Lung (tissue), 12 donors: ENCODE results near the gene SCNN1G. TPM values are rescaled to one million over a fixed set of nuclear protein-coding genes. Genes with fewer than 3 reads are reported as not detected.
A peak's percentile ranks its signal among the peaks of the same experiment; 100 is the strongest.

Experiments
- ATAC-seq: fragments of 200-7000 bp; cut with Tn5 transposase; one replicate; pipeline ENCODE4 v1.9.1; 2020; ENCODE audit warnings: moderate number of reproducible peaks; ENCODE audit not compliant: insufficient read depth, low FRiP score
- DNase-seq, 3 donors: peaks; one replicate each; pipeline ENCODE4 v3.0.0-alpha.2; 2013 to 2017
- H3K27ac ChIP-seq, 2 donors: one replicate each; pipeline ENCODE4 v1.5.1; 2013; ENCODE audit warnings: mild to moderate bottlenecking in 2 of 2, moderate library complexity in 2 of 2, control low read depth in 1 of 2, inconsistent platforms in 1 of 2, low read depth in 1 of 2, low read length in 1 of 2
- H3K27me3 ChIP-seq, 3 donors: one replicate each; pipeline ENCODE4 v1.5.1; 2013; ENCODE audit warnings: low read length in 2 of 3; ENCODE audit not compliant: control insufficient read depth in 3 of 3, insufficient read depth in 3 of 3
- H3K36me3 ChIP-seq, 4 donors: one replicate each; pipeline ENCODE4 v1.5.1; 2013; ENCODE audit warnings: low read length in 4 of 4, mild to moderate bottlenecking in 1 of 4, moderate library complexity in 1 of 4; ENCODE audit not compliant: control insufficient read depth in 4 of 4, insufficient read depth in 4 of 4
- H3K4me1 ChIP-seq, 5 donors: one replicate each; pipeline ENCODE4 v1.5.1; 2013; ENCODE audit warnings: low read length in 5 of 5, mild to moderate bottlenecking in 2 of 5, moderate library complexity in 1 of 5; ENCODE audit not compliant: control insufficient read depth in 5 of 5, insufficient read depth in 5 of 5
- H3K4me3 ChIP-seq: one replicate; pipeline ENCODE4 v1.5.1; 2013; ENCODE audit warnings: mild to moderate bottlenecking, control low read depth, moderate library complexity
- H3K9ac ChIP-seq, 2 donors: one replicate each; pipeline ENCODE4 v1.5.1; 2013; ENCODE audit warnings: low read length in 2 of 2, control low read depth in 1 of 2; ENCODE audit not compliant: insufficient read depth in 1 of 2
- H3K9me3 ChIP-seq, 4 donors: one replicate each; pipeline ENCODE4 v1.5.1; 2013; ENCODE audit warnings: low read length in 3 of 4, mild to moderate bottlenecking in 1 of 4, moderate library complexity in 1 of 4; ENCODE audit not compliant: control insufficient read depth in 4 of 4, insufficient read depth in 3 of 4
- WGBS, 2 donors: extraction: QIAGEN DNeasy Blood & Tissue Kit; methylation state at CpG; one replicate each; pipeline ENCODE4 v1.1.7; 2013; 5-methylcytosine and 5-hydroxymethylcytosine counted together
- polyA plus RNA-seq, 2 donors: library from polyadenylated mRNA; stranded (reverse); fragments of 200-250 nt; gene quantifications; one replicate each; pipeline ENCODE4 v1.2.1, GENCODE V29; 2013
- total RNA-seq, 2 donors: library from RNA; depleted of rRNA in 1 of 2; stranded (reverse); fragments of >200 nt in 1 of 2; gene quantifications; one replicate each; pipeline ENCODE4 v1.2.1, GENCODE V29; 2014 to 2021
- TF ChIP-seq, protein P1 (sequence below): IDR thresholded peaks from 2 replicates; pipeline ENCODE4 v1.5.1; 2012; ENCODE audit warnings: mild to moderate bottlenecking; ENCODE audit errors: control extremely low read depth, extremely low read depth
- donor health status: control.
- donor health status: control.
- donor health status: Bipolar disorder and iron deficiency.
- donor health status: healthy.
- donor health status: DM: yes; HTN: yes; CAD: no.

SCNN1G gene
- total and polyA plus RNA-seq, 4 donors: 7.3 to 16.8 (median 11.3) TPM

DNA sequence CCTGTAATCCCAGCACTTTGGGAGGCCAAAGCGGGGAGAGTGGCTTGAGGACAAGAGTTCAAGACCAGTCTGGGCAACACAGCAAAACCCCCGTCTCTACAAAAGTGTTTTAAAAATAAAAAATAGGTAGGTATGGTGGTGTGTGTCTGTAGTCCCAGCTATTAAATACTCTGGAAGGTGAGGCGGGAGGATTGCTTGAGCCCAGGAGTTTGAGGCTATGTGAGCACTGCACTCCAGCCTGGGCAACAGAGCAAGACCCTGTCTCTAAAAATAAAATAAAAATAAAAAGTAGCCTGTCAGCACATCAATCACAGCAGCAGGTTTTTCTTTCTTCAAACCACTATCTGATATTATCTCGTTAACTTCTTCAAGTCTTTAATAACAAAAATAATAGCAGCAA, 34.9 kb upstream of the SCNN1G start:
- WGBS, 2 donors: 77 to 78% methylated on average over 4 of the region's 4 CpGs
- peak overlapping the region; percentile 1 for H3K4me3 ChIP-seq
- no peak for ATAC-seq

DNA sequence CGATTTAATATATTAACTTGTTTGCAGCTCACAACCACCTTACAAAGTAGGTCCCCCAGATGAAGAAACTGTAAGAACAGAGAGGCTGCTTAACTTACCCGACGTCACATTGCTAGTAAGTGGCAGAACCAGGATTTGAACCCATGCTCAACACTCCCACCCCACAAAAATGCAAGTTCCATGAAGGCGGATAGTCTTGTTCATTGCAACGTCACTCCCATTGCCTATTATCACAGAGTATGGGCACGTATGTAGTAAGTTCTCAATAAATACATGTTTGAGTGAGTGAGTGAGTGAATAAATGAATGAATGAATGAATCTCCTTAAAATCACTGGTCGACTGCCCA, 34.4 kb upstream of the SCNN1G start:
- DNase-seq (no peak), ATAC-seq (no peak)
- no peaks in the 10 kb centered on the region for H3K9me3 ChIP-seq
- H3K36me3 ChIP-seq: no peaks in the 10 kb centered on the region
- H3K9ac ChIP-seq: peak overlapping the region in 1 of 2 donors; percentile 24
- H3K27me3 ChIP-seq: no peaks in the 10 kb centered on the region
- peak overlapping the region; percentile 83 to 93 for H3K27ac ChIP-seq
- peak overlapping the region; percentile 92 for H3K4me3 ChIP-seq
- peaks cover 4 to 18% (median 8%) of the 10 kb centered on the region in 5 donors for H3K4me1 ChIP-seq
- WGBS, 2 donors: 45 to 47% methylated on average over 7 of the region's 7 CpGs
- TF ChIP-seq, protein P1, sequence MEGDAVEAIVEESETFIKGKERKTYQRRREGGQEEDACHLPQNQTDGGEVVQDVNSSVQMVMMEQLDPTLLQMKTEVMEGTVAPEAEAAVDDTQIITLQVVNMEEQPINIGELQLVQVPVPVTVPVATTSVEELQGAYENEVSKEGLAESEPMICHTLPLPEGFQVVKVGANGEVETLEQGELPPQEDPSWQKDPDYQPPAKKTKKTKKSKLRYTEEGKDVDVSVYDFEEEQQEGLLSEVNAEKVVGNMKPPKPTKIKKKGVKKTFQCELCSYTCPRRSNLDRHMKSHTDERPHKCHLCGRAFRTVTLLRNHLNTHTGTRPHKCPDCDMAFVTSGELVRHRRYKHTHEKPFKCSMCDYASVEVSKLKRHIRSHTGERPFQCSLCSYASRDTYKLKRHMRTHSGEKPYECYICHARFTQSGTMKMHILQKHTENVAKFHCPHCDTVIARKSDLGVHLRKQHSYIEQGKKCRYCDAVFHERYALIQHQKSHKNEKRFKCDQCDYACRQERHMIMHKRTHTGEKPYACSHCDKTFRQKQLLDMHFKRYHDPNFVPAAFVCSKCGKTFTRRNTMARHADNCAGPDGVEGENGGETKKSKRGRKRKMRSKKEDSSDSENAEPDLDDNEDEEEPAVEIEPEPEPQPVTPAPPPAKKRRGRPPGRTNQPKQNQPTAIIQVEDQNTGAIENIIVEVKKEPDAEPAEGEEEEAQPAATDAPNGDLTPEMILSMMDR: no peak

More for the DNA sequence above, 34.9 kb upstream of the SCNN1G start:
- Histone ChIP-seq H3K9me3 (no peaks in the 10 kb centered on the region), H3K4me1 (peaks cover 4 to 23% (median 8%) of the 10 kb centered on the region in 5 donors), H3K27me3 (no peaks in the 10 kb centered on the region), H3K9ac (no peak overlapping the region), H3K36me3 (no peaks in the 10 kb centered on the region), H3K27ac (peak overlapping the region; percentile 1 to 17)
- DNase-seq: no peak
- TF ChIP-seq, protein P1: no peak

DNA sequence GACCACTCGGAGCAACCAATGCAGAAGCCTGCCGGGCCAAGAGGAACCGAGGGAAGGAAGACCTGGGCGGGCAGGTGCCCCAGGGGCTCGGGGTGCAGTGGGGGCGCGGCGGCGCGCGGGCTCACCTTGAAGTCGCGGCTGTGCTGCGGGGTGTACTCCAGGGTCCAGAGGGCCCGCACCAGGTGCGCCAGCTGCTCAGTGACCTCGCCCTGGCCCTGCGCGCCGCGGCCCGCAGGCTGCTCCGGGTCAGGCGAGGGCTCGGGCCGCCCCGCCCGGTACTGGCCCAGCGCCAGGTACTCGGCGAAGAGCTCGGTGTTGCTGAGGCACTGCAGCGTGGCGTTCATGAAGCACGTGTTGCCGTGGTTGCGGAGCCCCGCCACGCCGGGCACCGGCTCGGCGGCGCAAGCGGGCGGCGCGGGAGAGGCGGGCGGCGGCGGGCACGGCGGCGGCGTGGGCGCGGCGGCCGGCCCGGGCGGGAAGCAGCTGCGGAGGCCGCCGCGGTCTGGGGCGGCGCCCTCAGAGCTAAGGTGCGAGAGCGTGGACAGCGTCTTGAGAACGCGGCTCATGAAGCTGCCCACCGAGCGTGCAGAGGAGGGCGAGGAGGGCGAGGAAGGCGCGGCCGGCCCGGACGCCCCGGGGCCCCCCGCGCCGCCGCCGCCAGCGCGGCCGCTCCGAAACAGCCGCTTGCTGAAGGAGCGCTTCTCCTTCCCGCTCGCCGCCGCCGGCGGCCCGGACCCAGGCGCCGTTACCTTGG, 33.9 kb upstream of the SCNN1G start:
- H3K9ac ChIP-seq: no peak overlapping the region
- ATAC-seq: peak; percentile 39
- peak; percentile 44 to 66 (median 66) for DNase-seq
- 1% methylated on average over 64 to 103 of the region's 103 CpGs for WGBS, 2 donors
- peaks cover 4 to 13% (median 6%) of the 10 kb centered on the region in 5 donors for H3K4me1 ChIP-seq
- H3K36me3 ChIP-seq: no peaks in the 10 kb centered on the region
- H3K27ac ChIP-seq: peak overlapping the region; percentile 83 to 93
- no peaks in the 10 kb centered on the region for H3K27me3 ChIP-seq
- H3K9me3 ChIP-seq: no peaks in the 10 kb centered on the region
- H3K4me3 ChIP-seq: peak overlapping the region; percentile 92
- TF ChIP-seq, protein P1: no peak
